Bronchial epithelial cell (primary cell): ENCODE results near the gene CXCR6. TPM values are rescaled to one million over a fixed set of nuclear protein-coding genes. Genes with fewer than 3 reads are reported as not detected.
A peak's percentile ranks its signal among the peaks of the same experiment; 100 is the strongest.

ENCODE experiments used
- DNase-seq: peaks from one replicate; pipeline ENCODE4 v3.0.0-alpha.2; 2010; ENCODE audit warnings: low read depth
- FAIRE-seq: peaks from 2 replicates; lab custom pipeline; 2011; peaks lifted over from hg19 to GRCh38; lab: Jason Lieb, UNC
- H3K27me3 ChIP-seq: 2 replicates; pipeline ENCODE4 v1.5.1; 2011; ENCODE audit warnings: low read length; ENCODE audit not compliant: control insufficient read depth, insufficient read depth
- H3K36me3 ChIP-seq: 2 replicates; pipeline ENCODE4 v1.5.1; 2011; ENCODE audit warnings: low read length; ENCODE audit not compliant: control insufficient read depth, insufficient read depth
- H3K4me3 ChIP-seq: 2 replicates; pipeline ENCODE4 v1.5.1; 2011; ENCODE audit warnings: mild to moderate bottlenecking, low read depth, low read length, control low read depth
- total RNA-seq: library from RNA; depleted of rRNA; stranded (reverse); fragments of >200 nt; gene quantifications from 2 replicates; pipeline ENCODE4 v1.2.1, GENCODE V29; 2014
- TF ChIP-seq, protein P1 (sequence below): IDR thresholded peaks from 2 replicates; pipeline ENCODE4 v1.5.1; 2011; ENCODE audit warnings: mild to moderate bottlenecking, moderate library complexity, low read length, control low read depth, inconsistent platforms; ENCODE audit not compliant: insufficient read depth, severe bottlenecking

Gene CXCR6
- total RNA-seq, 1 donor from 2014 or later, result not detected

GRCh38 chr3:45915518-45916231 is 27.6 kb upstream of the CXCR6 start:
- peak; percentile 91 for DNase-seq
- Histone ChIP-seq H3K36me3 (no peaks in the 10 kb centered on the region), H3K27me3 (peaks cover 5% of the 10 kb centered on the region), H3K4me3 (no peak overlapping the region)
- peak; percentile 94 for FAIRE-seq
- TF ChIP-seq, protein P1, sequence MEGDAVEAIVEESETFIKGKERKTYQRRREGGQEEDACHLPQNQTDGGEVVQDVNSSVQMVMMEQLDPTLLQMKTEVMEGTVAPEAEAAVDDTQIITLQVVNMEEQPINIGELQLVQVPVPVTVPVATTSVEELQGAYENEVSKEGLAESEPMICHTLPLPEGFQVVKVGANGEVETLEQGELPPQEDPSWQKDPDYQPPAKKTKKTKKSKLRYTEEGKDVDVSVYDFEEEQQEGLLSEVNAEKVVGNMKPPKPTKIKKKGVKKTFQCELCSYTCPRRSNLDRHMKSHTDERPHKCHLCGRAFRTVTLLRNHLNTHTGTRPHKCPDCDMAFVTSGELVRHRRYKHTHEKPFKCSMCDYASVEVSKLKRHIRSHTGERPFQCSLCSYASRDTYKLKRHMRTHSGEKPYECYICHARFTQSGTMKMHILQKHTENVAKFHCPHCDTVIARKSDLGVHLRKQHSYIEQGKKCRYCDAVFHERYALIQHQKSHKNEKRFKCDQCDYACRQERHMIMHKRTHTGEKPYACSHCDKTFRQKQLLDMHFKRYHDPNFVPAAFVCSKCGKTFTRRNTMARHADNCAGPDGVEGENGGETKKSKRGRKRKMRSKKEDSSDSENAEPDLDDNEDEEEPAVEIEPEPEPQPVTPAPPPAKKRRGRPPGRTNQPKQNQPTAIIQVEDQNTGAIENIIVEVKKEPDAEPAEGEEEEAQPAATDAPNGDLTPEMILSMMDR, result no peak

DNA sequence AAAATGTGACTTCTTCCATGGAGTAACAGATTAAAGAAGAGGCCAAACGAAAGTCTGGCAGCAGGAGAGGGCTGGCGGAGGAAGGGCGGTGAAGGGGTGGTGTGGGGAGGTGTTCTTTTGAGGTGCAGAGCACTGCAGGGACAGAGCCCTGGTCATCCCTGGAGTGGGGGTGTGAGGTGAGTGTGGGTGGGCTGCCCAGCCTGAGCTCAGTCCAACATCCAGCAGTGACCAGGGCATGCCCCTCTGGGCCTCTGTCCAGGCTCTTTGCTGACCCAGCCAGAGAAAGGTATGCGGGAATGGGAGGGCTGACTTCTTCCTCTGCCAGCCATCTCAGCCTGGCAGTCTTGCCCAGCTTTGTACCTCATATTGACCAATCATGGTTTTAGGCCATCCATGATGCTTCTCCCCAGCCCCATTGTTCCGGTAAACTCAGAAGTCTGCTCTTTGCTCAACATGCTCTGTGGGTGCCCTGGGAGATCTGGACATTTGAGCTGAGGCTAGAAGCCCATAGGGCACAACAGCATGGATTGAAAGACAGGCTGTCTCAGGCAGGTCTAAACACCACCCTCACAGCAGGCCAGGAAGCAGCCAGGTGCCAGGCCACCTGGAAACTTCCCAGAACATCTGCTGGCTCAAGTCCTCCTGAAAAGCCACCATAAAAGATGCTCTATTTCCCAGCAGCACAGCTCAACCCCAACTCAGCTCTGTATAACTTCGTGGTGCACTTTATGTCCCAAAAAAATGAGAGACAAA is 25.9 kb upstream of the CXCR6 start:
- DNase-seq (peak; percentile 27), FAIRE-seq (no peak)
- TF ChIP-seq, protein P1, result no peak
- no peak overlapping the region for H3K4me3 ChIP-seq
- H3K36me3 ChIP-seq, result no peaks in the 10 kb centered on the region
- peaks cover 5% of the 10 kb centered on the region for H3K27me3 ChIP-seq

- H3K36me3 ChIP-seq, result no peaks in the 10 kb centered on the region
- DNase-seq (no peak), FAIRE-seq (no peak)
- no peaks in the 10 kb centered on the region for H3K27me3 ChIP-seq
- H3K4me3 ChIP-seq, result no peak overlapping the region
- TF ChIP-seq, protein P1, result no peak
Observed at GRCh38 chr3:45921158-45922038, 21.9 kb upstream of the CXCR6 start.

- no peak for FAIRE-seq
- TF ChIP-seq, protein P1, result no peak
- no peak overlapping the region for H3K4me3 ChIP-seq
- H3K36me3 ChIP-seq, result no peaks in the 10 kb centered on the region
- no peaks in the 10 kb centered on the region for H3K27me3 ChIP-seq
- DNase-seq, result no peak
Observed at GRCh38 chr3:45922039-45922326, 21.3 kb upstream of the CXCR6 start.

DNA sequence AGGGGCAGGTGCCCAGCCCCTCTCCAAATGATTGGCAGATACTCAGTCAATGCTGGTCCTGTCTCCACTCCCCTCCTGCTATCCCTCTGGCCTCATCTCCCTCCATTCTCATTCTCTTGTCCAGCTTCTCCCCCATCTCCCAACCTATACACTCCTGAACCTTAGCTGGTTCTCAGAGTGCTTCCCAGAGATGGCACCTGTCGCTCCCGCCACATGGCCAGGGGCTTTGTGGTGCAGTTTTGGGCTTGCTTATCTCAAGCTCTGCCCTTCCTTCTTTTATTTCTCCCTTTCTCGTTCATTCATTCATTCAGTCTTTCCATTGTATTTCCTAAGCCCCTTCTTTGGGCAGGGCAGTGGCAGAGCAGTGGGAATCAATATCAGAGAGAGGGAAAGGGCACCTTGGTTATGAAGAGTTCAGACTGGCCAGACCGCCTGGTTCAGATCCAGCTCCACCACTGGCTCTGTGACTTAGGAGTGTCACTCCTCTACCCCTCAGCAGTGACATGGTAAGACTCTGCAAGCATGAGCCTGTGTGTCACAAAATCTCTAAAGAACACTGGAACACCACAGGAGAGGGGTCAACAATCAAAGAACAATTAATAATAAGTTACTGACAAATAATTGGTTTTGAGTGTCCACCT is 20.2 kb upstream of the CXCR6 start:
- H3K4me3 ChIP-seq, result no peak overlapping the region
- FAIRE-seq (no peak), DNase-seq (no peak)
- TF ChIP-seq, protein P1, result no peak
- H3K36me3 ChIP-seq, result peaks cover 5% of the 10 kb centered on the region
- H3K27me3 ChIP-seq, result no peaks in the 10 kb centered on the region
